HG03095 (cell line): ENCODE data around the gene CCL25.
"Not testable (repeated sequence)": the region's sequence is repeated elsewhere in the genome, so short reads cannot be mapped to it uniquely, and the experiment has no call there.

Experiments used
- ATAC-seq: cut with Tn5 transposase; IDR thresholded peaks from one replicate; pipeline ENCODE4 v1.9.1; 2021; ENCODE audit warnings: moderate library complexity; ENCODE audit not compliant: unreplicated experiment

The CCL25 gene

GRCh38 chr19:8084152-8084551 lies 31.6 kb downstream of the CCL25 start:
- no peak for ATAC-seq

- ATAC-seq, result no peak
Measured at GRCh38 chr19:8085598-8086408, 33.2 kb downstream of the CCL25 start.

DNA sequence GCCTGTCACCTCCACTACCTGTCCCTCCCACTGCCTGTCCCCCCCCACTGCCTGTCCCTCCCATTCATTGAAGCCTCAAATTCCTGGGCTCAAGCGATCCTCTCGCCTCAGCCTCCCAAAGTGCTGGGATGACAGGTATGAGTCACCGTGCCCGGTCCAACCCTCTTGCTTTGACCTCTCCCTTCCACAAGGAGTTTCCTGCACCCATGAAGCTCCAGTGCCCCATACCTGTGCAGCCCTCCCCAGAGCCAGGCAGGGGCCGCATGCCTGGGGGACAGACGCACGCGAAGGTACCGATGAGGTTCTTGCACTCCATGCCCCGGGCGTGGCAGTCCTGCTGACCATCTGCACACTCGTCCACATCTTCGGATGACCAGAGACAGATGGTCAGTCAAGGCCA lies 34.3 kb downstream of the CCL25 start:
- ATAC-seq, result no peak

DNA sequence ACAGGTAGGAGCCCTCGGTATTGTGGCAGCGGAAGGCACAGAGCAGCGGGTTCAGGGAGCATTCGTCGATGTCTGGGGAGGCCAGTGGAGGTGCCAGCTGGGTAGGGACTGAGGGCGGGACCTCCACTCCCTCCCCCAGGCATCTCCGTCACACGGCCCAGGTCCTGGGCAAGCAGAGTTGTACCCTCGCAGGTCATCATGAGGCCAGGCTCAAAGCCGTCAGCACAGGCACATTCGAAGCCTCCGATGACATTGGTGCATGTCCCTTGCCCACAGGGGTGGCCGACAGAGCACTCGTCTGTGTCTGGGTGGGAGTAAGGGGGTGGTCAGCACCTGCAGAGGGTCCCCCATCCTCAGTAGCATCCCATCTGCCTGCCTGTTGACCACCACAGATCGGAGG lies 35.3 kb downstream of the CCL25 start:
- ATAC-seq, result no peak

- ATAC-seq, result no peak
Measured at GRCh38 chr19:8088752-8089663, 36.4 kb downstream of the CCL25 start.

DNA sequence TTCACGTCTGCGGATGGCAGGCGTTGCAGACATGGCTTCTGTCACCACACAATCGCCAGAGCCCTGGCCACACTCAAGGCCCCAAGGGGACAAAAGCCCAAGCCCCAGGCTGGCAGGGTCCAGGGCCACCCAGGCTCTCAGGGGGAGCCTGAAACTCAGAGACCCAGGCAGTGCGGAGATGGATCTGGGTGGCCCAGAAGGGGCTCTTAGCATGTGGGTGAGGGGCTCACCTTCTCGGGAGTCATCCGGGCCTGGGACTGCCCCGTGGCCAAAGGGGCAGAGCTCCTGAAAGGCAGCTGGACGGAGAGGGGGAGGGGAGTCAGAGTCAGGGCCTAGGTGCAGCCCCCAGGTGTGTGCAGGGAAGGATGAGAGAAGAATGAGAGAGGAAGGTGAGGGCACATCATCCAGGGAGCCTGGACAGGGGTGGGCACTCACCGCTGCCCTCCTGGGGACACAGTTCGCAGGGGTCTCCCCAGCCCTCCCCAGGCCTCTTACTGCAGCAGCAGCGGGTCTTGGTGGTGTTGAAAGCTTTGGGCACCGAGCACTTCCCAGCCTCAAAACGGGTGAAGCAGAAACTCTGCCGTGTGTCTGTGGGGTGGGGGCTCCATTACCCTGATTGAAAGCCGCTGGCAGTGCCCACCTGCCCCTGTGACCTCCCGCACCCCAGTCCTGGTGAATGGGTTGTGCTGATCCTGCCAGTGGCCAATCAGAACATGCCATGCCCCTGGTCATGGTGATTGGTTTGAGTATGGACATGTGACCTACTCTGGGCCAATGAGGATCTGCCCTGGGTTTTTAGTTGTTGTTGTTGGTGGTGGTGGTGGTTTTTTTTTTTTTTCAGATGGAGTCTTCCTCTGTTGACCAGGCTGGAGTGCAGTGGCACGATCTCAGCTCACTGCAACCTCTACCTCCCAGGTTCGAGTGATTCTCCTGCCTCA lies 37.4 kb downstream of the CCL25 start:
- ATAC-seq, result no peak

- ATAC-seq, result no peak
Measured at GRCh38 chr19:8090950-8091349, 38.4 kb downstream of the CCL25 start.

DNA sequence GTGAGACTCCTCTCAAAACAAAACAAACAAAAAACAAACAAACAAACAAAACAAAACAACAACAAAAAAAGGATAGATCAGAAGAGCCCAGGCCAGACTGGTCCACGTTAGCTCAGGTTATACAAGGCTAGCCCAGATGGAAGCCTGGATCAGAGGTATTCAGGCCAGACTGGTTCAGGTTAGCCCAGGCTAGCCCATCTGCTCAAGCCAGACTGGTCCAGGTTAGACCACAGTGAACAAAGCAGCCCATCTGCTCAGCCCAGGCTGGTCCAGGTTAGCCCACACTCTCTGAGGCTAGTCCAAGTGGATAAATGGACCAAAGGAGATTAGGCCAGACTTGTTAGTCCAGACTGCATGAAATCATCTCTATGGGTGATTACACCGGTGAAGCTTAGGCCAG lies 41.2 kb downstream of the CCL25 start:
- no peak for ATAC-seq

DNA sequence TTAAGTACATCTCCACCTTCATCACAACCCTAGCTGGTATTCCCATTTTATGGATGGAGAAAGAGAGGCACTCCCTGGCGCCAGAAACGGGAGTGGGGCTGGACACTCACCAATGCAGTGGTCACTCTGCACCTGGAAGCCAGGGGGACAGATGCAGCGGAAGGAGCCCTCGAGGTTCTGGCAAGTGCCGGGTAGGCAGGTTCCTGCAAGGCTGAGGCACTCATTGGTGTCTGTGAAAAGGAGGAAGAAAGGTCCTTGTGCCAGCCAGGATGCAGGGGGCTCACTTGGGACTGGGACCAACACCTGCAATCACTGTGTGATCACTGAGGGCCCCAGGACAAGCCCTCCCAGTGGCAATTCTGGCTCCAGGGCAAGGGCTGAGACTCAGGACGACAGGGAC lies 41.8 kb downstream of the CCL25 start:
- no peak for ATAC-seq

GRCh38 chr19:8095354-8095886 lies 42.9 kb downstream of the CCL25 start:
- ATAC-seq, result no peak

DNA sequence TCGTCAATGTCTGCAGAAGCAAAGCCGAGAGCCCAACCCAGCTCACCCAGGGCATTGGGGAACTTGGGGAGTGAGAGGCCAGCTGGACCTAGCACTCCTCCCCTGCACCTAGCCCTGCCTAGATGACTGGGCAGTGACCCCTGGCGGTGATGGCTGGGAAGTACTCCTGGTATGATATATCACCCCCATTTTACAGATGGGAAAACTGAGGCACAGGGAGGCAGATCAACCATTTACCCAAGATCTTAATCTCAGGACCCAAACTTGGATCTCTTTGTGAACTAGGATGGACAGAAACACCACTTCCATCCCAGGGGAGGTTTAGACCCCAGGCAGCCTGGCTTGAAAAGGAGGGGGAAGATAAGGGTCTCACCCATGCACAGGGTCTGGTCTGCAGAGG lies 43.5 kb downstream of the CCL25 start:
- no peak for ATAC-seq

DNA sequence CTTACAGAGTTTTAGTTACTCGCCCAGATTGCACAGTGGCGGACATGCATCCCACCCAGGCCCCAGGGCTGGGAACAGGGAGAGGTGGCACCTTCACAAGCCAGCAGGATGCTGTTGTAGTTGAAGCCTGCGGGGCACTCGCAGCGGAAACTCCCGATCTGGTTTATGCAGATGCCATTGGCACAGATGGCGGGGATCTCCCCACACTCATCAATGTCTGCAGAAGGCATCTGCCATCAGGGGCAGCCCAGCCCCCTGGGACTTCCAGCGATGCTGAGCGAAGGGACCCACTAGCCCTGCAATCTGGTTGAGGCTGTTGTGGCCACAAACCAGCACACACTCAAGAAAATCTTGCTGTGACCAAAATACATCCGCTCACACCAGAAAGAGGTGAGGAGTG lies 44.6 kb downstream of the CCL25 start:
- no peak for ATAC-seq

DNA sequence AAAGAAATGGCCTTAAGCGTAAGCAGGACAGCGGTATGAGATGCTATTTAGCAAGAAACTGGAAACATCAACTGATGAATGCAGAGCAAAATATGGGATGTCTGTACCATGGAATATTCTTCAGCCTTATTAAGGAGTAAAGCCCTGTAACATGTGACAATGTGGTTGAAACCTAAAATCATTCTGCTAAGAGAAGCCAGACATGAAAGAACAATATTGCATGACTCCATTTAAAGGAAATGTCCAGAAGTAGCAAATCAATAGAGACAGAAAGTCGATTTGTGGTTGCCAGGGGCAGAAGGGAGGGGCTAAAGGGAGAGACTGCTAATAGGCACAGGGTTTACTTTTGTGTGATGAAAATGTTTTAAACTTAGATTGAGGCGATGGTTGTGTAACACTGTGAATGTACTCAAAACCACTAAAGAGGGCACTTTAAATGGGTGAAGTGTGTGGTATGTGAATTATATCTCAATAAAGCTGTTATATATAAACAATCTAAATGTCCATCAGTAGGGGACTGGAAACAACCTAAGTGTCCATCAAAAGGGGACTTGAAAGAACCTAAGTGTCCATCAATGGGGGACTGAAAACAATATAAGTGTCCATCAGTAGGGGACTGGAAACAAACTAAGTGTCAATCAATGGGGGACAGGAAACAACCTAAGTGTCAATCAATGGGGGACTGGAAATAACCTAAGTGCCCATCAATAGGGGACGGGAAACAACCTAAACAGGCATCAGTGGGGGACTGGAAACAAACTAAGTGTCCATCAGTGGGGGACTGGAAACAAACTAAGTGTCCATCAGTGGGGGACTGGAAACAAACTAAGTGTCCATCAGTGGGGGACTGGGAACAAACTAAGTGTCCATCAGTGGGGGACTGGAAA lies 45.4 kb downstream of the CCL25 start:
- ATAC-seq, result no peak

DNA sequence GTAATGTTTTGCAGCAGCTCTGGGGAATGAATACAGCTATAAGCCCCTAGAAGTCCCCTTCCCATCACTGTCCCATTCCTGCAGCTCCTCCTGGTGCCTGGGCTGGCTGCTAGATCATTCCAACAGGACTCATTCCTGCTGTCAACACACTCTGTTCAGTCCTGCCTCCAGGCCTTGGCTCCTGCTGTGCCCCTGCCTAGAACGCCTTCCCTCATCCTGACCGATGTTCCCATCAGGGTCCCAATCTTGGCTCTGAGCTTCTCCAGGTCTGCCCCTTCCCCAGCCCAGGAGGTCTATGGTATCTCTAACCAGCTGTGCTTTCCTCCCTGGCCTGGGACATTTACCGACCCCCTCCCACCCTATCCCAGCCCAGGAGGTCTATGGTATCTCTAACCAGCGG lies 48.8 kb downstream of the CCL25 start:
- ATAC-seq, result no peak

DNA sequence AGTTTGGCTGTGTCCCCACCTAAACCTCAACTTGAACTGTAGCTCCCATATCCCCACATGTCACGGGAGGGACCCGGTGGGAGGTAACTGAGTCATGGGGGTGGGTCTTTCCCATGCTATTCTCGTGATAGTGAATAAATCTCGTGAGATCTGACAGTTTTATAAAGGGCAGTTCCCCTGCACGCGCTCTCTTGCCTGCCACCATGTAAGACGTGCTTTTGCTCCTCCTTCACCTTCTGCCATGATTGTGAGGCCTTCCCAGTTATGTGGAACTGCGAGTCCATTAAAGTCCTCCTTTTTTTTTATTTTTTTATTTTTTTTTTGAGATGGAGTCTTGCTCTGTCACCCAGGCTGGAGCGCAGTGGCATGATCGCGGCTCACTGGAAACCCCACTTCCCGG lies 49.4 kb downstream of the CCL25 start:
- not testable (repeated sequence) for ATAC-seq

- no peak for ATAC-seq
Measured at GRCh38 chr19:8105471-8105870, 52.9 kb downstream of the CCL25 start.

GRCh38 chr19:8107301-8107903 lies 54.8 kb downstream of the CCL25 start:
- ATAC-seq, result no peak

DNA sequence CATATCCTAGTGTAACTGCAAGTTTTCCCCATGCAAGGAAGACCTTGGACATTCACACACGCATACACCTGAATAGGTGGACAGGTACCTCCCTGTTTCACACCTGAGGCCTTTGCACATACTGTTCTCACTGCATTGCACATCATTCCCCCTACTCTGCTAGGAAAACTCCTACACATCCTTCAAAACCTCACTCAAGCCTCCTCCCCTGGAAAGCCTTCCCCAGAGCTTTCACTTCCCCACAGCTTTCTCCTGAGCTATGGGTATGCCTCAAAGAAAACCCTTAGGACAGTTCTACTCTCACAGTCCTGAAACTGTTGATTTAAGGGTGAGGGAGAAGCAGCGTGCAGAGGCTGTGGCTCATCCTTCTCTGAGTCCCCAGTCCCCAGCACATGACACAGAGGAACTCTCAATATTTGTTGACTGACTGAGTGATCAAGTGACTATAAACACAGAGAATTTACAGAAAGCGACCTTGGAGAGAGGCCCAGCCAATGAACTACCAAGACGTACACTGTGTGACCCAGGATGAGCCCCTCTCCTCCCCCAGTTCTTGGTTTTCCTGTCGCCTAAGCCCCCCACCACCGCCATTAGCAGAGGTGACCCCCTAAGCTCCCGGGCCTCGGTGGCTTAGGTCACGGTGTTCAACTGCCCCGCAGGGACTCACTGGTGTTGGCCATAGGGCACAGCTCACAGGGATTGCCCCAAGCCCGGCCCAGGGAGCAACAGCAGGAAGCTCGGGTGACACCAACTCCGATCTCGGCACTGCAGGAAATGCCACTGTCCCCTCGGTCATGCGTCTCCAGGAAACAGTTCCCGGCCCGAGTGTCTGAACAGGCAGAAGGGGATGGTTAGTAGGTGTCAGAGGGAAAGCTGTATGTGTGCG lies 56.2 kb downstream of the CCL25 start:
- ATAC-seq, result no peak
